HG03460 (cell line): ENCODE results near the gene TGFBI.
"Not testable (repeated sequence)": the region's sequence is repeated elsewhere in the genome, so short reads cannot be mapped to it uniquely, and the experiment has no call there.

Experiments
- ATAC-seq: cut with Tn5 transposase; IDR thresholded peaks from one replicate; pipeline ENCODE4 v1.9.1; 2021; ENCODE audit not compliant: unreplicated experiment

The TGFBI gene

GRCh38 chr5:136043968-136044610, 15.3 kb downstream of the TGFBI start:
- ATAC-seq = no peak

- not testable (repeated sequence) for ATAC-seq
Measured at GRCh38 chr5:136045026-136045425, 16.2 kb downstream of the TGFBI start.

DNA sequence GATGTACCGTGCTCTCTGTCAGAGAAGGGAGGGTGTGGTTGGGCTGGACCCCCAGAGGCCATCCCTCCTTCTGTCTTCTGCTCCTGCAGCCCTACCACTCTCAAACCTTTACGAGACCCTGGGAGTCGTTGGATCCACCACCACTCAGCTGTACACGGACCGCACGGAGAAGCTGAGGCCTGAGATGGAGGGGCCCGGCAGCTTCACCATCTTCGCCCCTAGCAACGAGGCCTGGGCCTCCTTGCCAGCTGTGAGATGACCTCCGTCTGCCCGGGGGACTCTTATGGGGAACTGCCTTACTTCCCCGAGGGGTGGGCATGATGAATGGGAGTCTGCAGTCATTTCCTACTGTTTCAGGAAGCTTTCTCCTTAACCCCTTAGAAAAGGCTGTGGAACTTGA, 17.5 kb downstream of the TGFBI start:
- ATAC-seq = no peak

DNA sequence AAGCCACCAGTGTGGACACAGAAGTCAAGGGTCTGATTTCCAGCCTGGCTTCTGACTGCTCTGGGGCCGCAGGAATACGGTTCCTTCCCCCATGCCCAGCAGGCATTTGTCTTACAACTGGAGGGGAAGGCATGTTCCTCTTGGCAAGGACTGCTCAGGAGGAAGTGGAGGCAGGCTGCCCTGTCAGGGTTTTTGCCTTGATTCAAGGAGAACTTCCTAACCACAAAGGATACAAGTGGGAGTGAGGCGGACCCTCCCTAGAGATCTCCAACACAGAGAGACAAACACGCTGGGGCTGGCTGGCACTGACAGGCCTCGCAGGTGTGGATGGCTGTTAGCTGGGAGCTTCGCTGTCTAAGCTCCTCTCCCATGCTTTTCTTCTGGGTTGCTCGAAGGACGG, 19.1 kb downstream of the TGFBI start:
- no peak for ATAC-seq

- no peak for ATAC-seq
Measured at GRCh38 chr5:136048966-136049365, 20.2 kb downstream of the TGFBI start.

GRCh38 chr5:136051486-136052220, 22.9 kb downstream of the TGFBI start:
- ATAC-seq = no peak

DNA sequence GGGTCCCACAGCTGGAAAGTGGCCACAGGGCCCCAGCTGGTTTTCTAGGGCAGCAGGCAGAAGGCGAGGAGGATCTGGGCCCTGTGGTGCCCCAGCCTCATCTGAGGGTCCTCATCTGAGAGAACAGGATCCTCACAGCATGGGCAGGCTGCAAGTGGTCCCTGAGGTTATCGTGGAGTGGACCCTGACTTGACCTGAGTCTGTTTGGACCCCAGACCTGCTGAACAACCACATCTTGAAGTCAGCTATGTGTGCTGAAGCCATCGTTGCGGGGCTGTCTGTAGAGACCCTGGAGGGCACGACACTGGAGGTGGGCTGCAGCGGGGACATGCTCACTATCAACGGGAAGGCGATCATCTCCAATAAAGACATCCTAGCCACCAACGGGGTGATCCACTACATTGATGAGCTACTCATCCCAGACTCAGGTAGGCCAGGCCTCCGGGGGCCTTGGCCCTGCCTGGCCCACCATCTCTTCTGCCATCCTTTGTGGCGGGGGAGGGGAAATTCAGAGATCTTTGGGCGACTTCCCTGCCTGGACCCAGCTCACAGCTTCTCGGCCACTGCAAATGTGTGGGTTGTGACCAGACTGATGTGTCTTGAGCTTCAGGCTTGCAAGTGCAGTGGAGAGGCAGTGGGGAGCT, 24.0 kb downstream of the TGFBI start:
- ATAC-seq = no peak

GRCh38 chr5:136053336-136054141, 24.8 kb downstream of the TGFBI start:
- no peak for ATAC-seq

GRCh38 chr5:136054142-136055019, 25.6 kb downstream of the TGFBI start:
- no peak for ATAC-seq

DNA sequence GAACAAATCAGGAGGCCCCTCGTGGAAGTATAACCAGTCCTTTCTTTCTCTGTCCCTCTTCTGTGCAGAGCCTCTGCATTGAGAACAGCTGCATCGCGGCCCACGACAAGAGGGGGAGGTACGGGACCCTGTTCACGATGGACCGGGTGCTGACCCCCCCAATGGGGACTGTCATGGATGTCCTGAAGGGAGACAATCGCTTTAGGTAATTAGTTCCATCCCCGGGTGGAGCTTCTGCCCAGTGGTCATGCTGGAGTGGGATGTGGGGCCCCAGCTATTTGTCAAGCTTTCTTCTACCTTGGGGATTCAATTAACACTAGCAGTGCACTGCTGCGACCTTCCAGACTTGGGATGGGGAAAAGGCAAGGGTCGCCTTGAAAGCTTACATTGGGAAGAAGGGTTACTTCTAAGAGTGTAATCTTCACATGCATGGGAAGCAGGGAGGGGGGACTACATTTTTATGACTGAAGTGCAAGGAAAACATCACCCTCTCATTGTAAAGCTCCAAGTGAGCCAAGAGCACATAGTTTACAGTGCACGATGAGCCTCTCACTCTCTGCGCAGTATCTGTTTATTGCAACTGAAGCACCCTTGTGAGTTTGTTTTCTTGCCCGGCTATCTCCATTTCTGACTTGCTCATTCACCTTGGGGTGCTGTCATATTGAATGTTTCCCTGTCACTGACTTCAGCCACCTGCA, 27.0 kb downstream of the TGFBI start:
- ATAC-seq = no peak

- no peak for ATAC-seq
Measured at GRCh38 chr5:136056336-136056735, 27.5 kb downstream of the TGFBI start.

- ATAC-seq = no peak
Measured at GRCh38 chr5:136056771-136057335, 28.1 kb downstream of the TGFBI start.

GRCh38 chr5:136057401-136058038, 28.7 kb downstream of the TGFBI start:
- ATAC-seq = no peak

DNA sequence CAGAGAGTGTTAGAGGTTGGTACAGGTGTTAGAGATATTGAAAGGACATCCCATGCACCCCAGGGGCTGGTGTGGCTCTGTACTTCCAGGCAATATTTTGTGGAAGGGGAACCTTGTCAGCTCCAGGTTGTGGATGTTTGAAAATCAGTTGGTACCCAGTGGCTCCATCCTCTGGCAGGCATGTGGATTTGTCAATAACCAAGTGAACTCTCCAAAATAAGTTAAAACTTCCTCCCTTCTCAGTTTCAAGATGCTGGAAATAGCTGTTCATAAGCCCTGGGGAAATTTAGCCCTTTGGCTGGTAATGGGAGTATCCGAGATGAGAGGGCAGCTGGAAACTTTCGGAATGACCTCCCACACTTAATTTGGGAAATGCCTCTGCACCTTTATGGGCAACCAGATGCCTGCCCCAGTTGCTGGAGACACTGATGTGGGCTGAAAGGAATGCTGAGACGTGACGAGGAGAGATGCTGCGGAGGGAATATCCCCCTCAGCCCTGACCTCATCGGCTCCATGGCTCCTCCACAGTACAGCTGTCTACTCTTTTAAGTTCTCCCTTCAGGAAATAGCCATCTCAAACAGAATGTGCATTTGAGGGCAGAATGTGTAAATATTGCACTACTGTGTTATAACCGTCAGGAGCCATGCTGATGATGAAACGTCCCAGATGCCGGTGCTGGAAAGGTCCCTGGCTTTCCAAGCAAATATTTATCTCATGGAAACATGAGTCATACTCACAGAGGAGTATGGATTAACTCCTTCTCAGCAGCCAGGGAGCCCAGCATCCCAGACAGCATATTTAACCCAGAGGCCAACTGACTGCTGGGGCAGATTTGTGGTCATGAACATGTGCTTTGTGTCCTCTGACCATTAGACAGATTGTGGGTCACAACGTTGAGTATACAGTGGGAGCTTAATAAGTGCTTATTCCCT, 29.5 kb downstream of the TGFBI start:
- no peak for ATAC-seq

DNA sequence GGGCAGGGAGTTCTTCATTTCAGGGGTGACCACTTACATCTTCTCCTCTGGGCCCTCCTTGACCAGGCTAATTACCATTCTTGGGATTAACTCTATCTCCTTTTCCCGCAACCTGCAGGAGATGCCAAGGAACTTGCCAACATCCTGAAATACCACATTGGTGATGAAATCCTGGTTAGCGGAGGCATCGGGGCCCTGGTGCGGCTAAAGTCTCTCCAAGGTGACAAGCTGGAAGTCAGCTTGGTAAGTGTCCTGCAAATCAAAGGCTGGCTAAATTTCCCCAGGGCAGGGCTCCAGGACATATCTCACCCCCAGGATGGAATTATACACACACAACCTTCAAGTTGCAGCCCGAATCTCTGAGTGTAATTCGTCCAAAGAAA, 30.2 kb downstream of the TGFBI start:
- ATAC-seq = no peak

GRCh38 chr5:136060963-136061362, 32.2 kb downstream of the TGFBI start:
- ATAC-seq = no peak

GRCh38 chr5:136061630-136062365, 33.0 kb downstream of the TGFBI start:
- ATAC-seq = no peak
